GM19452 (cell line): ENCODE data around the gene PDE7B.
"Not testable (repeated sequence)": the region's sequence is repeated elsewhere in the genome, so short reads cannot be mapped to it uniquely, and the experiment has no call there.

ENCODE experiments used
- ATAC-seq: cut with Tn5 transposase; IDR thresholded peaks from one replicate; pipeline ENCODE4 v1.9.1; 2021; ENCODE audit not compliant: unreplicated experiment

PDE7B gene

DNA sequence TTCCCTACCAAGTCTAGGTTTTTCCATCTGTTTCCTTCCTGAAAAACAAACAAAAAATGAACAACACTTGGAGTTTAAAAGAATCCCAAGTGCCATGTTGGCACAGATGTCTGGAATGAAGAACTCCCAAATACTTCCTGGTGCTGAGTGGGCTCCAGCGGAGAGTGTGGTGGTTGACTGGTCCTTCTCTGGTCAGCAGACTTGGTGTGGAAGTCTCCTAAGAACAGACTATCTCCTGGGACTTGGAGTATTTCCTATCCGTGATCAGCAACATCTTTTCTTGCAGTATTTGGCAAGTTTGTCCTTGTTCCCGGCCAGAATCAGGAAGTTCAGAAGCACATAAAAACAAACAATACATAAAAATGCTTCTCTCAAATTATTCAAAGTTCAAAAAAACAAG, 244.5 kb downstream of the PDE7B start:
- ATAC-seq = no peak

DNA sequence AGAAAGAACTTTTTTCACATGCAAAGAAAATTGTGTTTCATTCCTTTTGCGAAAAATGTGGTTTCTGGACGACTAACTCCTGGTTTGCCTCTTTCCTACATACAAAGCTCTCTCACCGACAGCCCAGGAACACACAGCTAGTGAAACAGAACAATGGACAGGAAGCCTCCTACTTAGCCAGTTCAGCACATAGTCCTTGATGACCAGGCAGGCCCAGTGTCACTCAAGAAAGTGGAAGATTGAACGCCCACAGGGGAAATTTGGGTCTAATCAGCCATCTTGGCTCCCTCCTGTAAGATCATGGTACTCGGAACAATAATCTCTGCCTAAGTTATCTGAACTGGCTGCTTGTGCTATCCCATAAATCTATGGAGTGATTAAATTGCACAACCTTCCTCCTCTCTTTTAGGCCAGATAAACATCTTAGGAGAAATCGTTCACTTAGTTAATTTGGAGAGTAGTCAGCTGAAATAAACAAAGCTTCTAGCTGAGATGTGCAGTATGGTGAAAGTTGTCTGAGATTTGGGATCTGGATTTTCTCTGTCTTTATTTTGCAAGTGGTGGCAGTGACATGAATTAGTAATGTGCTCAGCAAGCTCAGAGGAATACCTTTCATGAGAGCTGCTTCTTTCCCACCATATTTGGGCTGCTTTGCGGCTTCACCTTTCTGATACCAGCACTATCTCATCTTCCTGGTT, 251.6 kb downstream of the PDE7B start:
- ATAC-seq = no peak

DNA sequence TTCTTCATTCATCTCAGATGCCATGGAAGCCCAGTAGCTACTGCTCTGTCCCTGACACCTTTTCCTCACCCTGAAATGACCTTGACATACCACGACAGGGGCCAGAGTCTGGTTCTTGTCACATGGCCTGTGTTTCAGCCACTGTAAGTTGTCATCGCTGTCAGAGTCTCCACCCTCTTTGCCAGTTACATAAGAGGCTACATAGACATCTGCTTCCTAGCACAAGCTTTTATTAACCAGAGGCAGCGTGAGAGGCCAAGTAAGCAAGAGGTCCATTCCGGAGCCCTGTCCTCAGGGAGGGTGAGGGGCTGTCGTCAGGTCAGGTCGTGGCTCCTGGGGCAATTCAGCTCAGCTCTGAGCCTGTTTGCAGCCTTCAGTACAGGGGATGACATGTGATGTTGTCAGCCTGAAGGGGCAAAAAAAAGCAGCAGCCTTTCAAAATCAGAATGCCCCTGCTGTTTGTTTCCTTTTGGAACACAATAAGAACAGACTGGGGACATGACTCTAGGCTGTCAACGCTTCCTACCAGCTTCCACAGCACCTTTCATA, 252.3 kb downstream of the PDE7B start:
- no peak for ATAC-seq

DNA sequence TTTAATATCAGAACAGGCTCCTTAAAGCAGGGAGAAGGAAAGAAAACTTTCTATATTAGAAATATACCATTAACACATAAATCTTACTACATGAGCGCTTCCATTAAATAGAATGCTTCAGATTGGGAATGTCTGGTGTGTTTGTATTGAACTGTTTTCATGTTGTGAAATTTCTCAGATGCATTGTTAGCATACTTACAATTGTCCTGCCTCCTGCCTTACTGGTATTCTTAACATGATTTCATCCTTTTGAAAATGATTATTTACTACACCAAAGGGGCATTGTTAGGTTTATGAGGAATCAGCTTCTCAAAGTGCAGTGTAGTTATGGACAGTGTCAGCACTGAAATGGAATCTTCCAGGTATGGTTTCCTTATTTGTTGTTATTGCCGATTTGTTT, 253.1 kb downstream of the PDE7B start:
- no peak for ATAC-seq

DNA sequence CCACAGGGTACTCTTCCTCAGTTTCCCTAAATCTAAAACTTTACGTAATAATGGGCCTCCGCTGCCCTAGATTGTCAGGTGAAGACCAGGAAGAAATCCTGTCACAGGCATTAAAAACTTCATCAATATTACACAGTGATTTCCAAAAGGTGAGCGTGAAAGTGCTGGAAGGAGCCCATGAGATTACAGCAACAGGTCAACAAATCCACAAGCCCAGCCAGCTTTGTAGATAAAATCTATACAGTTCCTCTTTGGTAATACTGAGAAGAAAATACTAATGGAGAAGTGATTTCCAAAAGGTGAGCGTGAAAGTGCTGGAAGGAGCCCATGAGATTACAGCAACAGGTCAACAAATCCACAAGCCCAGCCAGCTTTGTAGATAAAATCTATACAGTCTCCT, 254.3 kb downstream of the PDE7B start:
- not testable (repeated sequence) for ATAC-seq

DNA sequence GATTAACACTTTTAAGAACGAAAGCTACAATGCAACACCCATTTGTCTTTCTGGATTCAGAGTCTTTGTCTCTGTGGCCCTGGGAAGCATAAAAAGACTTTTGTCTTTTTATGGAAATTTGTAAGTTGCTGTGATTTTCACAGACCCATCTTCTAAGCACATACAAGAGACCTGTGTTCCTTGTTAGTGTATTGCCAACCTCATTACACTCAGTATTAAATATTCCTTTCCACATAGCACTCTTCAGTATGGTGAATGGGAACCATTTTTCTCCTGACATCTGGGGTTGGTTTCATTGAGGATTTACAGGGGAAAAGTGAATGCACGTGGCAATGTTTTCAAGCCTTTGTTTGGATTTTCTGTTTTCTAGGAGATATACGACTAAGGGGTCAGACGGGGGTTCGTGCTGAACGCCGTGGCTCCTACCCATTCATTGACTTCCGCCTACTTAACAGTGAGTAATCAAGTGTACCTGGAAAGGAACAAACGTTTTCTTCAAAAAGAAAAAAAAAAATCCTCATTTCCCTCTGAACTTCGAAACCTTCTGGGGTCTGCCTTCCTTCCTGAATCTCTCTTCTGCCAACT, 257.0 kb downstream of the PDE7B start:
- ATAC-seq = no peak

DNA sequence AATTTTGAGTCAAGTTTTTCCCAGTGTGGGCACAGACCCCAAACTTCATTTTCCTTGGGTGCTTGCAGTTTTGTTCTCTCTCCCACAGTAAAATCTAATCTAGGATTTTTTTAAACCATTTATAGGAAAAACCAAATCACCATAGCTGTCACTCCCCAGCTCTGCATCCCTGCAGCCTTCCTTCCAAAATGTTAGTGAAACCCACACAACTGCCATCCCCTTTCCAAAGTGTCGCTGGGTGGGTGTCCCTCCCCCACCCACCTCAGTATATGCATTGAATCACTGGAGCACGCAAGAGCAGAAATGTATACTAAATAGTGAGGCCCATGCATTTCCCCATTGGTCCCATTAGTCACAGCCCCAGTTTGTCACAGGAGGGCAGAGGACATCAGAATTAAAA, 260.3 kb downstream of the PDE7B start:
- no peak for ATAC-seq

DNA sequence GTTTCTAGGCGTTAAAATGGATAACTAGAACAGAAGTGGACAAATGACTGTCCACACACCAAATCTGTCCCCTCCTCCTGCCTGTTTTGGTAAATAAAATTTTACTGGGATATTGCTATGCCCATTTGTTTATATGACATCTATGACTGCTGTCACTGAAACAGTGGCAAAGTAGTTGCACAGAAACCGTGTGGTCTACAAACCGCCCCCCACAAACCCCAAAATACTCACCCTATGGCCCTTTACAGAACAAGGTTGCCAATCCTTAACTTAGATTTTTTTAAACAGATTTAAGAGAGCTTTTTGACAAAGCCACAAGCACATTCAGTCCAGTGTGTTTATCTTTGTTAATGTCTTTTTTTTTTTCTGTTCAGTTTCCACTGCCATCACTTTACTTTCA, 260.8 kb downstream of the PDE7B start:
- ATAC-seq = no peak

DNA sequence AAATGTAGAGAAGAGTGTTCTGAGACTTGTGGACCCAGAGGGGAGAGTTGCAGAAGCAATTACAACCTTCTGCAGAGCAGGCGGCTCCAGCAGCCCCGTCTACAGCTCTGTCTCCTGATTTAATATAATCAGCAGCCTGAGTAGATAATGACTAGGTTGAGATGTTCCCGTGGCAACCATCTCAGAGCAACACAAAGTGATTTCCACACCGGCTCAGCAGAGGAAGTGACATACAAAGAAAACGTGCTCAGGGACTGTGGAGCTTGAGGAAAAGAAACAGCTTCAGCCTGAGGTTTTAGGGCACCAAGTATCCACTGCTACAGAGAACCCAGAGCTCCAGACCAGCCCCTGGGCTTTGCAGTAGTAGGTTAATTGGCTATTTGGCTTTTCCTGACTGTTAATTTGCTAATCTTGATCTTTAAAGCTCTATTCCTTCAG, 262.3 kb downstream of the PDE7B start:
- ATAC-seq = no peak

DNA sequence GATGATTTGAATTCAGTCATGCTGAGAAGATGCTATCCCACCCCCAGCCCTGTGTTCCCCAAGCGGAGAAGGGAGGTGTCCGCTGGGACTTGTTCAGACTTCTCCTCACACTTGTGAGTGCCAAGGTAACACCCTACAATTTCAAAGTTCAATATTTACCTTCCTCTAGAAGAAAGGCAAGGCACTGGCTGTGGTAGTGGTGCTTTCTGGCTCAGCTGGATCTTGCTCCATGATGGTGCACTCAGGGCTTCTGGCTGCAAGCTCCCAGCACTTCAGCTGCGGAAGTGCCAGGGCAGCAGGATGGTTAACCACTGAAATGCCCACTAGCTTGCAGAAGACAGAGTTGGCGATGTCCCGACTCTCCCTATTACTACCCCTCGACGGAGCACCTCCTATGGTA, 263.2 kb downstream of the PDE7B start:
- no peak for ATAC-seq

DNA sequence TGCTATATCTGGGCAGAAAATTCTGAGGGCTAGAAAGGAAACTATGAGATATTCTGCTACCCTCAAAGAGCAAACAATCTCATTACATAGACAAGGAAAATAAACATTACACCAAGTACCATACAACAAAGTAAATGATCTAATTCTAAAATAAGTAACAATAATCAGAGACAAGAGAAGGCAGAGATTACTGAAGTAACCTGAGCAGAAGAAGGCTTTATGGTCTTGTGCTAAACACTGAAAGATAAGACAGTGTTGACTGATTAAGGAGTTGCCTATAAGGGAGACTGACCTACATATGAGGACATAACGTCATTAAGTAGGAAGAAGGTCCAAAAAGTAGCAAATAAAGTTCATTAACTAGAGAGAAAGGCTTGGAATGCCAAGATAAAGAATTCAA, 264.4 kb downstream of the PDE7B start:
- ATAC-seq = no peak

DNA sequence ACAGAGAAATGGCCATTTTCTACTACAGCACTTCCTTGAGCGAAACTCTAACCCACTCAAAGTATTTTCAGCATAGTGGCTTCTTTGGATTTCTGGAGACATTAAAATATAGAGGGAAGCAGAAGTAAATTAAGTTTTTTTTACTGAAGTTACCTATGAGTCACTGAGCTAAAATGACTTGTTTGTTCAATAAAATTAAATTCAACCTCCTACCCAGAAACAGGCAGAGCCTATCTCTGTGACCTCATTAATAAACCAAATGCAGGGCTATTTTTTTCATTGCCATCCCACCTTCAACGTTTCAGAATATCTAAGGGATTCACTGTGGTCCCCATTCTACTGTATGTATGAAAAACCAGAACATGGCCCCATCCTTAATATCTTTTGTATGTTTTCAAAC, 265.6 kb downstream of the PDE7B start:
- ATAC-seq = no peak

DNA sequence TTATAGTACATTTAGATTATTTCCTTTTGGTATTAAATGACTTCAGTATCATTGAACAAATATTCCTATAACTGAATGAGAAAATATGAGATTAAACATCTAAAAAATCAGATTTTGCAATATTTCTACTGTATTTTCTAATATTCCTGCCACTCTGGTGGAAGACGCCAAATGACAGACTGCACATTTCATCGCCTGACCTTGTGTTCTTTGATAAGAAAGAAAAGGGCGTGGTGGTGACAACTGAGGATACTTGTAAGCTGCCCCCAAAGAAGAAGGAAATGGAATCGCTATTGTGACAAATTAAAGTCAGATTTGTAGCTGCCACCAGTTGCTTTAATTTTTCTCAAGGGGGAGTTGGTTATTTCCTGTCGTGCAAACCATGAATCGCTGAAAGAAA, 267.3 kb downstream of the PDE7B start:
- no peak for ATAC-seq

DNA sequence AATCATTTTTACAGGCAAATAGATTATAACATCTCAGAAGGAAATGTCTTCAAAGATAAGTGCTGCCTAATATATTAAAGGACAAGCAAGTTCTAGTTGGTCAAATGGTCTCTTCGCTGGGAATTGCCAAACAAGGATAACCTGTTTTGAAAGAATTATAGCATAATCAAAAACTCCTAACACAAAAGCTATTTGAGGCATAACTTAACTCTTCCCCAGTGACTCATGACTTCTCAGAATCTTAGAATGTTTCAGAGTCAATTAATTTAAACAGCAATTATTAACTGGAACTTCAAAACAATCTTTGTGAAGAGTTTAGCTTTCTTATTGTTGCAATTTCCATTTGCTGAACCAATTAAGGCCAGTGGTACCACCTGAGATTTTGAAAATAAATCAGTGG, 272.0 kb downstream of the PDE7B start:
- no peak for ATAC-seq

DNA sequence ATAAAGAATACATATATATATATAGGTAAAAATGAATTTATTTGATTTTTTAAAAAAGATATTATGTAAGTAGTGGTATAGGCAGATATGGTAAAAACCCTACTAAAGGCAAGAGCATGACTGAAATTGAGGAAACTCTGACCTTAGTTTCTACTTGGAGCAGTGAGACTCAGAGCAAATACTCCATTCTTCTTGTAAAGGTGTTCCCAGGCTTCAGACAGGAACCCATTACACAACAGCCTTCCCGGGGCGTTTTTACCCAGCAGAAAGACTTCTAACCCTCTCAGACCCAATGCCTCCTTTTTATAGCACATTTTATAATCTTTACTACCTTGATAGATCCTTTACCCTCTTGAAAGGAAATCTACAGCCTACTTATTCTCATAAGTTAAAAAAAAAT, 274.1 kb downstream of the PDE7B start:
- no peak for ATAC-seq

DNA sequence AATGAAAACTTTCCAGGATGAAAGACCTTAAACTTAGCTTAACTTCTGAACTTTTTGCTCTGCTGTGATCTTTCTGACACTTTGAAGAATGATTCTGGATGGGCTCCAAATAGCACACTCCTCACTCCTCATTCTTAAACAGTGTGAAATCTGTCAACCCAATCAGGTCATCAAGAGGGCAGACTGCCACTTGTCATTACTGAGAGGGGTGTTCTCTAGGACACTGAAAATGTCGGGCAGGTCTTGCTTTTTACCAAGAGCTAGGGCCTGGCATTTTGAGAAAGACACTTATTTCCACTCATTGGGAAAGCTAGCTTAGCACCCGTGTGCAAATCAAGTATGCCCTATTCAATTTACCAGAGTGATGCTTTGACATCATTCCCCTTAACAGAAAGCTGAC, 276.4 kb downstream of the PDE7B start:
- no peak for ATAC-seq

DNA sequence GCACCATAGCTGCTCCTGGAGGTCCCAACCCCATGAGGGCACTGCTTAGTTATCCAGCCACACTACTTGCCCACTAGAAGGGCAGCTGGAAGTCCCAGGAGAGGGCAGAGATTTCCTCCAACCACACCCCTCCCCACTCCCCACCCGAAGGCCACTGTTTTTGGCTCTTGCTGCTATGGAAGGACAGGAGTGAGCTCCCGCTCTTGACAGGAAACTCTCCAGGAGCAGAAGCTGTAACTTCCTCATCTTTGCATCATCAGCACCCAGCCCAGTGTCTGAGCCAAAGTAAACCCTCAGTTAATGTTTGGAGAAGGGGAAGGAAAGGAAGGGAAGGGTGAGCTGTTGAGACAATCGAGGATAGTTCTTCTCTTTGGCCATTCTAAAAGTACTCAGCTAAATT, 277.9 kb downstream of the PDE7B start:
- ATAC-seq = no peak

DNA sequence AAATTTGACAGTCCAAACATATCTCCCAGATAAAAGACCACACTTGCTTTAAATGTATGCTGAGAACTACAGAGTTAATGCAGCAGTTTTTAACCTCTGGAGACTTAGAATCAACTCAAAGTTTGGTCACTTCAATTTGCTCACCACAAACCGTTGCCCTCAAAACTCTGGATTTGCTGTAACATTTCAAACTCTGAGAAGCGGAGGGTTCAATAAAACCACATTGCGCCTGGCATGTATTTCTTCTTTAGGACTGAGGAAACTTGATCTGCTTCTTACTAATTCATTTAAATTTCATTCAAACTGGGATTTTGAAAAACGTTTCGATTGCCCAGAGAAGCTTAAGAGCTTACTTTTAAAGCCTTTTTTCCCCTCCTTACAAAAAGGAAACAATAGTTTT, 282.8 kb downstream of the PDE7B start:
- ATAC-seq = no peak

DNA sequence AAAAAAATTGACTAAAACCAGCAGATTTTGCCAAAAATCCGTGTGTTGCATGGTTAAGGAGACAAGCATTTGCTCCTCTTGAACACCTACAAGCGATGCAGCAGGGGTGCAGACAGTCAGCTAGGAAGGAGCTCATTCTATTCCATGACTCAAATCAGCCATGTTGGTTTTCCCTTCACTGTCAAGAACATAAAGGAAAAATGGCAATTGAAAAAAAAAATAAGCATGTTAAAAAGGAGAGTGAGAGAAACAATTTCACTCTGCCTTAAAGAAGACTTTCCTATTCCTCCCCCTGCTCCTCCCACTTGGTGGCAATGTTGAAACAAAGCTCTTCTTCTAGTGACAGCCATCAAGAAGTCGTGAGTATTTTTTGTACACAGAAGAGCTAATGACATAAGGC, 283.2 kb downstream of the PDE7B start:
- ATAC-seq = no peak

DNA sequence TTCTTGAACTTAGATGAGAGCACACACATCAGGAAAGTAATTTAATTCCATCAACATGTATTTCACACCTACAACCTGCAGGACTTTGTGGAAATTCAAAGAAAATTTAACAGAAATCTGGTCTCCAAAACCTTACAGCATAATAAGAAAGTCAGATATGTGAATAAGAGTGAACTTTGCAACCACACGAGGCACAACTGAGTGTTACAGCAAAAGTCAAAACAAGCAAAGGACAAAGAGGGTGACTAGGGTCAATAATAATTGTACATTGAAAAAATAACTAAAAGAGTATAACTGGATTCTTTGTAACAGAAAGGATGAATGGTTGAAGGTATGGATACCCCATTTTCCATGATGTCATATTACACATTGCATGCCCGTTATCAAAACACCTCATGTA, 284.8 kb downstream of the PDE7B start:
- no peak for ATAC-seq

DNA sequence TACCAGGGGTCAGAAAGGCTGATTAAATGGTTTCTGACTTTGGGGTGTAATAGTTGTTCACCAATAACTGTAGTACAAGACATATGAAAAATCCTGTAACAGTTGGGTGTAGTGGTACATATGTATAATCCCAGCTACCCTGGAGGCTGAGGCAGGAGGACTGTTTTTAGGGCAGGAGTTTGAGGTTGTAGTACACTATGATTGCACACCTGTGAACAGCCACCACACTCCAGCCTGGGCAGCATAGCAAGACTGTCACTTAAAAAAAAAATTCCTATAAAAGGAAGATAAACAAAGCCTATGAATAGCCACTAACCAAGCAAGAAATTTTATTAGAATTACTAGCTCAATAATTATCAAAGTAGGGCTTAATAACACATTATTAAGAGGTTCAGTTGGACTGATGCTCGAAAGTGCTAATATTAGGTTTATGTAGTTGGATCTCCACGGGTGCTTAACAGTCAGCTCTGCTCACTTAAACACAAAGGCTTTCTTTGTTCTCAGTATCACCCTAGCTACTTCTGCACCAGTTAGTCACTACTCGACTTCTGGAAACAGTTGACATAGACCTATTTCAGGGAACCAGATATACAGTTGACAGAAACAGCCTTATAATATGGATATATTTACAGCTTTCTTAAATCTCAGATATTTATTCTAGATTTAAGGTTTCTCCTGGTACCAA, 285.6 kb downstream of the PDE7B start:
- ATAC-seq = no peak

DNA sequence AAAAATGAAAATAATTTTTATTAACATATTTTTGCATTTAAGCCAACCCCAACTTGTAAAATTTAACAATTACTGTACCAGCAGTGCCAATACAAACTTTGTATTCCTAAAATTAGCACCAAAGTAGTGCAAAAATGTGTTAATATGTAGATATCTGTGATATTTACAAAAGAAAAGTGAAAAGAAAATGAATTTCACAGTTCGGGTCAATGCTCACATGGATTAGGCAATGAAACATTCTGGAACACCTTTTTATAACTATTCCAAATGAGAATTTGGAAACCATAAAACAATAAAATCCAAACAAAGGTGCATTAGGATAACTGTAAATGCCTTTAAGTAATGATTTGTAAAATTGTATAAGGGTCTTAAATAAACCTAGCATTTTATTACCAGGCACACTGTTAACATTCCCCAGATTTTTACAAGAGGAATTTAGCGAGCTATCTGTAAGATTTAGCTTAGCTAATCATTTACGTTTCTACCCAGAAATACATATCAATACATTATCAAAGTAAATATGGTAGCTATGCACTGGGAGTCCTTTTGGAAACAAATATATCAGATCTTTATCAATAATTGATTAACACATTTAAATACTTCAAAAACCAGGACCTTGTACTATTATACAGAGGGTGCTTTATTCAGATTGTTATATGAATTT, 286.4 kb downstream of the PDE7B start:
- ATAC-seq = no peak
